NCI-H510A treated with DMSO at 0.1 percent for 48 hours (cell line): ENCODE measurements around the gene PRCD.
"Not testable (repeated sequence)": the region's sequence is repeated elsewhere in the genome, so short reads cannot be mapped to it uniquely, and the experiment has no call there.

Source experiments
- DNase-seq: peaks from one replicate; lab custom pipeline; 2025; lab: John Stamatoyannopoulos, UW

Gene PRCD

GRCh38 chr17:76504117-76504516 is 35.7 kb upstream of the PRCD start:
- DNase-seq, result no peak

- peak; percentile 74 for DNase-seq
Measured at GRCh38 chr17:76506408-76507345, 33.2 kb upstream of the PRCD start.

GRCh38 chr17:76508472-76509063 is 31.3 kb upstream of the PRCD start:
- not testable (repeated sequence) for DNase-seq

DNA sequence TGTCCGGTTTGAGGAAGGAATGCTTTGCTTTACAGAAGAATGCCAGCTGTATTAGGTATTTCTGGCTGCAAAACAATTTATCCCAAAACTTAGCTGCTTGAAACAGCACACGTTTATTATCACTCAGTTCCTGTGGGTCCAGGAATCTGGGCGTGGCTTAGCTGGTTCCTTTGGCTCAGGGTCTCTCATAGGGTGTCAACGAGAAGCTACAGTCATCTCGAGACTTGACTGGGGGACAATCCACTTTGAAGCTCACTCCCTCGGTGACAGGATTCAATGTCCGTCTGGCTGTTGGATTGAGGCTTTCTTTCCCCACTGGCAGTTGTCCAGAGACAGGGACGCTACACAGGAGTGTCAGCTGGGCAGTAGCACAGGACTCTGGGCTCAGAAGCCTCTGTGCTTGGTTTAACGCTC is 29.0 kb upstream of the PRCD start:
- no peak for DNase-seq

- DNase-seq, result no peak
Measured at GRCh38 chr17:76511668-76512365, 28.0 kb upstream of the PRCD start.

DNA sequence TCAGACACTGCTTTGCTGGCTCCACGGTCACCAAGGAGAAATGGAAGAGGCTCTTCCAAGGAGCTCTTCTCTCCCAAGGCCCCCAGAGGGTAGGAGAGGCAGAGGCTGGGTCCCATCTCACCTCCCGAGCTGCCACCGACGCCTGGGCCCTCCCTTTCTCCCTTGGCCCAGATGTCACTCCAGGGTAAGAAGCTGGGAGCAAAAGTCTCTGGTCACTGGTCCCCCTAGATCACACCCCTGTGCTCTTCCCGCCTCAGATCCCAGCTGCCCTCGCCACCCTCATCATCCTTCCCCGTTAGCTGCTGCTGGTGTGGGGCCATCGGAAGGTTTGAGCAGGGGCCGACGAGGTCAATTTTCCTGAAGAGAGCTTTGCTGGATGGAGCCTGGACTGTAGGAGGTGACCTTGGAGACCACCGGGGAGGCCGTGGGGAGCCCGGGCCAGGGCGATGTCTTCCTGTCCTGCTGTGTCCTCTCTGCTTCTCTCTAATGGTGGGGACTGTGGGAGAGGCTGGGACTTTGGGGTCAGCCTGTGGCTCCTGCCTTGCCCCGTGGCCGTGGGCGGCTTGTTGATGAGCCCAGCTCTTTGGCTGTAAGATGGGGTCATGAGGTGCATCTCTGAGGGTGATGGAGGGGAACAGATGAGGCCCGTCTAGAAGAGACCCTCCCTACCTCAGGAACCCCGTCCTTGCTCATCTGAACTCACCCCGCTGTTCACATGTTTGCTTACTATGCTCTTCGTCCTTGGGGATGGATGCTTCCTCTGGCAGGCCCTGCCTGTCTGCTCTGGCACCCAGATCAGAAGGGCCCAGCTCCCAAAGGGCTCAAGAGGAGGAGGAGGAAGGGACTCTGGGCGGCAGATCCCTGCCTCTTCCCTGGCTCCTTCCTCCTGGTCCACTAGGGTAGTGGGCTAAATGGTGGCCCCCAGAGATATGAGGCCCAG is 27.2 kb upstream of the PRCD start:
- DNase-seq, result no peak

GRCh38 chr17:76513306-76513692 is 26.5 kb upstream of the PRCD start:
- no peak for DNase-seq

GRCh38 chr17:76514355-76514754 is 25.5 kb upstream of the PRCD start:
- not testable (repeated sequence) for DNase-seq

GRCh38 chr17:76515274-76515949 is 24.4 kb upstream of the PRCD start:
- no peak for DNase-seq

DNA sequence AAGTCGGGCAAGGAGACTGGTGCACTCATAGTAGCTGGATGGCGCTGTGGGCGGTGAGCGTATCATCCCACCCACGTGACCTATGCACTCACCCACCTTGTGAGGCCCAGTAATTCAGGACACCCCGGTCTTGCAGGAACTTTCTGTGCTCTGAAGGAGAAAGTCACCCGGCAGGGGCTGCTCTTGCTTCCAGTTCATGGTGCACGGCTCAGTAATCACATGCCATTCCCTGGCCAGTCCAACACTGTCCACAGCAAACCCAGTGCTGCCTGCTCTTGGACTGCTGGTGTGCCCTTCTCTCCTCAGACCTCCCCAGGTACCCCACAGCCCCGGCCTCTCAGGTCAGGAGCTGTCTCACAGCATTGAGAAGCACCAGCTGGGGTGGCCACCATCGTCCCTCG is 22.2 kb upstream of the PRCD start:
- DNase-seq, result no peak

GRCh38 chr17:76519048-76519966 is 20.5 kb upstream of the PRCD start:
- no peak for DNase-seq

- DNase-seq, result no peak
Measured at GRCh38 chr17:76521262-76521661, 18.6 kb upstream of the PRCD start.

GRCh38 chr17:76521683-76522082 is 18.2 kb upstream of the PRCD start:
- not testable (repeated sequence) for DNase-seq

DNA sequence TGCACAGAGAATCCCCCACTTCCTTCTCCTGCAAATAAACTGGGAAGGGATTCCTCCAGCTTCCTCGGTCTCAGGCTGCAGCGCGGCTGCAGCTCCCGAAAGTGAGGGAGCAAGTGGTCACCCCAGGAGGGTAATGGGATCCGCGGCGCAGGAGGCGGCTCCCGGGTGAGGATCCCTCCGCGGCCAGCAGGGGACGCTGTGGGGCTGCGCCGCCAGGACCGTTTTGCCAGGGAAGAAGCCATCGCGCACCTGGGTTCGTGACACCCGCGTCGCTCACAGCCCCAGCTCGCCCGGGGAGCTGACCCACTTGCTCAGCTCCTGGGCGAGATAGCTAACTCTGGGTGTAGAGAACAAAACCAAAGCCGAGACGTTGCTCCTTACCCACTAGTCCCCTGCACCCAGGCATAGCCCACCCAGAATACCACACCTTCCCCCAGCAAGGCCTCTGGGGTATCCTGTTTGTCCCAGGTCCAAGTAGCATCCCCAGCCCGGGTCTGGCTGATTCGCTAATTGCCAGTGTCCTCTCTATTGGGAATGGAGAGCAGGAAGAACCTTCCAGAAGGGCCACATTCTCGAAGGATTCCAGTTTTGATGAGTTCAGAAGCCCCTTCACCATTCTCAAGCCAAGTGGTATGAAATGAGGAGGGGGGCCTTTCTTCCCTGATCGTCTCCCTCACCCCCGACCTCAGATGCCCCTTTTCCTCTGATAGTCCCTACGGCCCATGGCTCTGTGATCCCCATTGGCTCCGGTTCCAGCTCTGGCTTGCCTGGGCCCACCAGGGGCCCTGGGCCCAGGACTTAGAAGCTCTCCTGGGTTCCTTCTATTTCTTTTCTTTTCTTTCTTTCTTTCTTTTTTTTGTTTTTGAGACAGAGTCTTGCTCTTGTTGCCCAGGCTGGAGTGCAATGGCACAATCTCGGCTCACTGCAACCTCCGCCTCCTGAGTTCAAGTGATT is 16.5 kb upstream of the PRCD start:
- peak; percentile 58 for DNase-seq

- DNase-seq, result no peak
Measured at GRCh38 chr17:76524598-76525512, 15.0 kb upstream of the PRCD start.

- DNase-seq, result not testable (repeated sequence)
Measured at GRCh38 chr17:76525513-76525833, 14.4 kb upstream of the PRCD start.

DNA sequence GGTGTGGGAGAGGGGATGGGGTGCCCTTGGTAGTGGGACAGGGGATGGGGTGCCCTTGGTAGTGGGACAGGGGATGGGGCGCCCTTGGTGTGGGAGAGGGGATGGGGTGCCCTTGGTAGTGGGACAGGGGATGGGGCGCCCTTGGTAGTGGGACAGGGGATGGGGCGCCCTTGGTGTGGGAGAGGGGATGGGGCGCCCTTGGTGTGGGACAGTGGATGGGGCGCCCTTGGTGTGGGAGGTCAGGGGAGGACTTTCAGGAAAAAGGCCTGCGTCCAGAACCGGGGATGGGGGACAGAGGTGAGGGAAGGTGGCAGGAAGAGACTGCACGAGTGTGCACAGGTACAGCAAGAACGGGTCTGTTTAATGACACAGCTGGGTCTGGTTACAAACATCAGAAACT is 12.8 kb upstream of the PRCD start:
- DNase-seq, result not testable (repeated sequence)
